ENCODE data around the gene PCDH1. TPM values are rescaled to one million over a fixed set of nuclear protein-coding genes. Genes with fewer than 3 reads are reported as not detected.
A peak's percentile ranks its signal among the peaks of the same experiment; 100 is the strongest.

Gene PCDH1
- total RNA-seq, 1 experiment from 2014 or later: 127 TPM

DNA sequence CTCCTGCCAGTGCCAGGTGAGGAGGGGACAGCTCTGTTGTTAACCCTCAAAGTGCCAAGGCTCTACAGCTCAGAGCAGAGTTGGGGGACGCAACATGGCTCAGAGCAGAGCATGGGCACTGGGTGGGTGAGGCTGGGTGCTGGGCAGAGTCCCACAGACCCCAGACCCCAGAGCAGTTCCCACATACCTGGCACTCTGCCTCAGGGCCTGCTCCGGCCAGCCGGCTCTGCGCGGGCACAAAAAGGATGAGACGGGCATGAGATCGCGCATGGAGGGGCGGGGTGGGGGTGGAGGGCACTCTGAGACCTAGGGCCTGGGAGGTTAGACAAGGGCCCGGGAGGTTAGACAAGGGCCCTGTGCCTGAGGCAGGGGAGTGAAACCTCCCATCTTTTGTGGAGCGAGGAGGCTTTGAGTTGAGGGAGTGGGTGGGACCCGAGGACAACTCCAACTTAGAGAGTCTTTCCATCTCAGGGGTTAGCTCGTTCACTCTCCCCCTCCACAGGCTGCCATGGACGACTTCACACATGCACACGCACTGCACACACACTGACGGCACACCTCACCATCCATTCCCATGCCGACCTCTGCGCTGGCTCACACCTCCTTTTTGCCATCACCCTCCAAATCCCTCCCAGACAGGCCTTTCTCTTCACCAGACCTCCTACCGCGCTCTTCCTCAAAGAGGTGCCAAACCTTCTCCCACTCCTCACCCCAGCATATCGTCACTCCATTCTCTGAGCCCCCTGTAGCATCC, 22.0 kb downstream of the PCDH1 start:
- Mint-ChIP-seq H3K4me1 (peaks cover 62 to 71% of the 10 kb centered on the region in 2 experiments), H3K4me3 (no peak overlapping the region; a peak in 1 of 5 replicates), H3K9me3 (no peaks in the 10 kb centered on the region), H3K27me3 (ENCODE audit: low read depth) (no peaks in the 10 kb centered on the region; the same call in 1 of the 2 replicates), H3K27ac (peak overlapping the region; percentile 63 to 93 (median 78); a peak in 5 of 7 replicates), H3K36me3 (ENCODE audit: insufficient read depth in 1 of 3, low read depth in 3 of 3) (peaks cover 36 to 56% (median 49%) of the 10 kb centered on the region in 3 experiments; a peak in 6 of 7 replicates)
- no peak overlapping the region for H3T11ph ChIP-seq (ENCODE audit: low read length)
- no peaks in the 10 kb centered on the region for H4K20me1 ChIP-seq (ENCODE audit: control insufficient read depth, insufficient read depth, insufficient read length)
- H2BK15ac ChIP-seq (ENCODE audit: low read depth, low read length): no peak overlapping the region
- no peaks in the 10 kb centered on the region for H3K9me3 ChIP-seq (ENCODE audit: control insufficient read depth, low read depth, low read length)
- H3K23ac ChIP-seq (ENCODE audit: insufficient read length, low read depth, low read length): no peak overlapping the region
- H2BK120ac ChIP-seq (ENCODE audit: low read depth, low read length, poor library complexity, severe bottlenecking): no peak overlapping the region
- peaks cover 16% of the 10 kb centered on the region for H3K4me1 ChIP-seq (ENCODE audit: insufficient read depth, low read length)
- no peak overlapping the region for H2AFZ ChIP-seq (ENCODE audit: low read length)
- no peak overlapping the region; the same call in 1 of the 2 replicates for H3K14ac ChIP-seq (ENCODE audit: insufficient read depth, low read length)
- H3K79me1 ChIP-seq (ENCODE audit: insufficient read depth, low read depth, low read length, poor library complexity, severe bottlenecking): no peaks in the 10 kb centered on the region
- H4K8ac ChIP-seq (replicated peaks; ENCODE audit: insufficient read length, low read depth, low read length): no peak overlapping the region
- no peak overlapping the region for H4K5ac ChIP-seq (ENCODE audit: insufficient read length, low read depth, low read length)
- no peak overlapping the region for H2BK5ac ChIP-seq (ENCODE audit: insufficient read length, low read length)
- H3K9ac ChIP-seq (ENCODE audit: extremely low read depth, insufficient read length, low read length): no peak overlapping the region
- H3K4ac ChIP-seq (ENCODE audit: low read depth, low read length): no peak overlapping the region
- H3K23me2 ChIP-seq (ENCODE audit: insufficient read length, low read depth, low read length, poor library complexity, severe bottlenecking): peaks cover 2% of the 10 kb centered on the region
- no peak overlapping the region for H3K18ac ChIP-seq (ENCODE audit: insufficient read length, low read depth, low read length)
- no peak overlapping the region for H2AK5ac ChIP-seq (ENCODE audit: insufficient read length, low read length)
- no peak overlapping the region for H2BK12ac ChIP-seq (ENCODE audit: insufficient read length, low read depth, low read length)
- H4K91ac ChIP-seq (ENCODE audit: insufficient read length, low read depth, low read length): no peak overlapping the region
- H2BK20ac ChIP-seq (ENCODE audit: low read depth, low read length, poor library complexity, severe bottlenecking): no peak overlapping the region
- H3K27me3 ChIP-seq (ENCODE audit: insufficient read depth, low read length): no peaks in the 10 kb centered on the region
- TF ChIP-seq, protein P1, sequence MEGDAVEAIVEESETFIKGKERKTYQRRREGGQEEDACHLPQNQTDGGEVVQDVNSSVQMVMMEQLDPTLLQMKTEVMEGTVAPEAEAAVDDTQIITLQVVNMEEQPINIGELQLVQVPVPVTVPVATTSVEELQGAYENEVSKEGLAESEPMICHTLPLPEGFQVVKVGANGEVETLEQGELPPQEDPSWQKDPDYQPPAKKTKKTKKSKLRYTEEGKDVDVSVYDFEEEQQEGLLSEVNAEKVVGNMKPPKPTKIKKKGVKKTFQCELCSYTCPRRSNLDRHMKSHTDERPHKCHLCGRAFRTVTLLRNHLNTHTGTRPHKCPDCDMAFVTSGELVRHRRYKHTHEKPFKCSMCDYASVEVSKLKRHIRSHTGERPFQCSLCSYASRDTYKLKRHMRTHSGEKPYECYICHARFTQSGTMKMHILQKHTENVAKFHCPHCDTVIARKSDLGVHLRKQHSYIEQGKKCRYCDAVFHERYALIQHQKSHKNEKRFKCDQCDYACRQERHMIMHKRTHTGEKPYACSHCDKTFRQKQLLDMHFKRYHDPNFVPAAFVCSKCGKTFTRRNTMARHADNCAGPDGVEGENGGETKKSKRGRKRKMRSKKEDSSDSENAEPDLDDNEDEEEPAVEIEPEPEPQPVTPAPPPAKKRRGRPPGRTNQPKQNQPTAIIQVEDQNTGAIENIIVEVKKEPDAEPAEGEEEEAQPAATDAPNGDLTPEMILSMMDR (conservative IDR thresholded peaks at IDR 0.05): no peak
- H3K56ac ChIP-seq (ENCODE audit: insufficient read length, low read depth, low read length): no peak overlapping the region
- H3K79me2 ChIP-seq (ENCODE audit: insufficient read depth, low read length): no peaks in the 10 kb centered on the region
- H3K27ac ChIP-seq (ENCODE audit: insufficient read length, low read depth, low read length): no peak overlapping the region
- no peak overlapping the region for H3K4me2 ChIP-seq (ENCODE audit: insufficient read depth, insufficient read length, low read length)
- WGBS (ENCODE audit: extremely low coverage, insufficient read length, low lambda C conversion rate): no CpG with 5 or more reads among the region's 21 CpGs
- DNase-seq: no peak

All from H9 (cell line).